Activated CD8-positive, alpha-beta T cell treated with anti-CD3 and anti-CD28 coated beads for 36 hours (primary cell): ENCODE results near the gene STOML1. TPM values are rescaled to one million over a fixed set of nuclear protein-coding genes. Genes with fewer than 3 reads are reported as not detected.

Experiments used
- ATAC-seq: fragments of 200-7000 bp; cut with Tn5 transposase; one replicate; pipeline ENCODE4 v1.10.0; 2021; ENCODE audit warnings: mild to moderate bottlenecking, moderate library complexity
- CTCF ChIA-PET: fragments of 350-600 bp; sonication (Branson Sonifier 250); formaldehyde crosslinking; loops from one replicate; lab custom pipeline; 2021; ENCODE audit warnings: antibody characterized with exemption; lab: Charles Lee
- POLR2A ChIA-PET: fragments of 350-600 bp; sonication (Branson Sonifier 250); formaldehyde crosslinking; loops from one replicate; lab custom pipeline; 2021; ENCODE audit warnings: antibody characterized with exemption; lab: Charles Lee
- DNase-seq: peaks from one replicate; pipeline ENCODE4 v3.0.0-alpha.2; 2020
- H3K27ac Mint-ChIP-seq: one replicate; pipeline ENCODE4 v1.8.0; 2021; ENCODE audit warnings: mild to moderate bottlenecking, mixed read lengths
- H3K27me3 Mint-ChIP-seq: one replicate; pipeline ENCODE4 v1.8.0; 2021; ENCODE audit warnings: mixed read lengths
- H3K36me3 Mint-ChIP-seq: one replicate; pipeline ENCODE4 v1.8.0; 2021; ENCODE audit warnings: low read depth, mixed read lengths
- H3K4me1 Mint-ChIP-seq: one replicate; pipeline ENCODE4 v1.8.0; 2021; ENCODE audit warnings: low read depth, mixed read lengths
- H3K4me3 Mint-ChIP-seq: one replicate; pipeline ENCODE4 v1.8.0; 2021; ENCODE audit warnings: mild to moderate bottlenecking, moderate library complexity, mixed read lengths
- H3K9me3 Mint-ChIP-seq: one replicate; pipeline ENCODE4 v1.8.0; 2021; ENCODE audit warnings: mixed read lengths
- intact Hi-C: fragments of 100-400 bp; cut with micrococcal nuclease; formaldehyde crosslinking; loops from one replicate; pipeline ENCODE4 v1.10.0; 2022
- total RNA-seq, 2 experiments: library from RNA; stranded (reverse); gene quantifications; one replicate each; pipeline ENCODE4 v1.2.3, GENCODE V29; 2021
- TF ChIP-seq, protein P1 (sequence below): fragments of 200-600 bp; IDR thresholded peaks from one replicate; pipeline ENCODE4 v1.8.0; 2022; ENCODE audit warnings: antibody characterized with exemption, mild to moderate bottlenecking

Gene STOML1
- total RNA-seq, 2 experiments from 2014 or later: 5.2 to 6.5 TPM

DNA sequence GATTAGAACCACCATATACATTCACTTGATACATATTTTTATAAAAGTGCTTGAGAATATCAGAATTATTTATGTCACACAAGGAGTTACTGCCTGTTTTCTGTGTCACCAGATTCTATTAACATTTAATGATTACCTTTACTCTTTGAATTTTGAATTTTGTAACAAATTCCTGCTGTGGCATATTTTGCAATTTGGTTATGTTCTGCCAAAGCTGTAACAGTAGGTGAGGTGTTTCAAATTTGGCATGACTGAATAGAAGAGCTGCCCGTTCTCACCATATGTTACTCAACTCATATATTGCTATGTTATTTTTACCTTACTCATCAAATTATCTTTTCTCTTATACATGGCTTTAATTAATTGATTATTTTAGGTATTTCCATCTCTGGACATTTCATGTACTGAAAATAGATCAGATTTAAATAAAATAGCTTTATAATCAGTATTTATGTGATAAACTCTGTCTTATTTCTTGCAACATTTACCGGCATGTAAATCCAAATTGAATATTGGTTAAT lies 21.3 kb upstream of the STOML1 start:
- POLR2A ChIA-PET: no interaction called here
- no peaks in the 10 kb centered on the region for H3K27me3 Mint-ChIP-seq
- peaks cover 1% of the 10 kb centered on the region for H3K9me3 Mint-ChIP-seq
- no peak for DNase-seq
- intact Hi-C loops: no loop called here
- H3K4me1 Mint-ChIP-seq: peaks cover 28% of the 10 kb centered on the region
- no peak overlapping the region for H3K27ac Mint-ChIP-seq
- CTCF ChIA-PET: interaction anchor here (0.7 to 2.8 kb wide), 3 partner anchors 9 to 40 kb away, joined by 3 to 14 read pairs (median 3); no protein-coding TSS in a partner anchor
- no peak for ATAC-seq
- no peak overlapping the region for H3K4me3 Mint-ChIP-seq
- H3K36me3 Mint-ChIP-seq: peaks cover 41% of the 10 kb centered on the region
- TF ChIP-seq, protein P1, sequence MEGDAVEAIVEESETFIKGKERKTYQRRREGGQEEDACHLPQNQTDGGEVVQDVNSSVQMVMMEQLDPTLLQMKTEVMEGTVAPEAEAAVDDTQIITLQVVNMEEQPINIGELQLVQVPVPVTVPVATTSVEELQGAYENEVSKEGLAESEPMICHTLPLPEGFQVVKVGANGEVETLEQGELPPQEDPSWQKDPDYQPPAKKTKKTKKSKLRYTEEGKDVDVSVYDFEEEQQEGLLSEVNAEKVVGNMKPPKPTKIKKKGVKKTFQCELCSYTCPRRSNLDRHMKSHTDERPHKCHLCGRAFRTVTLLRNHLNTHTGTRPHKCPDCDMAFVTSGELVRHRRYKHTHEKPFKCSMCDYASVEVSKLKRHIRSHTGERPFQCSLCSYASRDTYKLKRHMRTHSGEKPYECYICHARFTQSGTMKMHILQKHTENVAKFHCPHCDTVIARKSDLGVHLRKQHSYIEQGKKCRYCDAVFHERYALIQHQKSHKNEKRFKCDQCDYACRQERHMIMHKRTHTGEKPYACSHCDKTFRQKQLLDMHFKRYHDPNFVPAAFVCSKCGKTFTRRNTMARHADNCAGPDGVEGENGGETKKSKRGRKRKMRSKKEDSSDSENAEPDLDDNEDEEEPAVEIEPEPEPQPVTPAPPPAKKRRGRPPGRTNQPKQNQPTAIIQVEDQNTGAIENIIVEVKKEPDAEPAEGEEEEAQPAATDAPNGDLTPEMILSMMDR: no peak

DNA sequence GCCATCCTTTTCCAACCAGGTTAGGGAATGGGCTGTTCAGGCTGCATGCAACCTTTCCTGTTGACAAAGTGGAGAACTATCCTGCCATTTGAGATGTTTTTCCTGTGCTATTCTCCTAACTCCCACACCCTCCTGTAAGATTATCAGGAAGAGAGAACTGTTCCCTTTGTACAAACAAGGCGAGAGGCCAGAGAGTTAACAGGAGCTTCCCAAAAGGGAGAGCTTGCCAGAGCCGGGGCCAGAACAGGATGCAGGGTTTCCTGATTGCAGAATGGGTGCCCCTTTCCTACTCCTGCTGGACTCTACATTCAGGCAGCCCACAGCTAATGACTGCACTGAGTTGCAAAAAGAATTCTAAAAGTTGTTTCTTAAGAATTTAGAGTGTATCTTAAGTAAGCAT lies 19.5 kb upstream of the STOML1 start:
- H3K4me3 Mint-ChIP-seq: no peak overlapping the region
- H3K4me1 Mint-ChIP-seq: peaks cover 45% of the 10 kb centered on the region

DNA sequence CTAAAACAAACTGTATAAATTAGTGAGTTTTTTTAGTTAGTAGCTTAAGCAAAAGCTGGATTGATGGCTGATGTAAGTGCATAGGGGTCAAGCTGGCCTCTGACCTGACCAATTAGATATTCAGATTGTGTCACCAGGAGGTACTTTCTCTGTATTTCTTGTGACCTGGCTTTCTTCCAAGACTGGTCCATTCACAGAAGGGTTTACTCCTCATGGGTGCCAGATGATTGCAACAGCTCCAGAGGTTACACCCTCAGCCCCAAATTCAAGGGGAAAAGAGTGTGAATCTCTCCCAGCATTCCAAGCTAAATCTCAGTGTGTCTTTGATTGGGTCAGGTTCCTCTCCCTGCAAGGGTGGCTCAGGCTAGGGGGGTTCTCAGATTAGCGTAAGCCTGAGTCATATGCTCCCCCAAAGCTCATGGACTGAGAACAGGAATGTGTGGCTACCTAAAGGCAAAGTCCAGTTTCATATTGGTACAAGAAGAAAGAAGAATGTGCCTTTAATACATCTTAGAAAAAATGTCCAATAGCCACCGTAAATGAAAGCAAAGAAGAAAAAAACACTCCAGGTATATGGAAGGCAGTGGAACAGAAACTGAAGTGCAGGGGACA lies 18.9 kb upstream of the STOML1 start:
- ChIA-PET POLR2A (interaction anchor here (1.2 kb wide), 1 partner anchor 28 kb away, joined by 3 read pairs; no protein-coding TSS in a partner anchor), CTCF (interaction anchor here (0.9 to 2.8 kb wide), 4 partner anchors 37 to 83 kb away, joined by 3 to 14 read pairs (median 6); no protein-coding TSS in a partner anchor)
- DNase-seq (no peak), ATAC-seq (no peak)
- Mint-ChIP-seq H3K36me3 (peaks cover 61% of the 10 kb centered on the region), H3K27me3 (no peaks in the 10 kb centered on the region), H3K4me1 (peaks cover 49% of the 10 kb centered on the region), H3K27ac (no peak overlapping the region), H3K4me3 (no peak overlapping the region), H3K9me3 (peaks cover 1% of the 10 kb centered on the region)
- TF ChIP-seq, protein P1: no peak
- intact Hi-C loops: no loop called here

More for the DNA sequence above, 19.5 kb upstream of the STOML1 start:
- no peak for ATAC-seq
- TF ChIP-seq, protein P1: no peak
- no peaks in the 10 kb centered on the region for H3K27me3 Mint-ChIP-seq
- POLR2A ChIA-PET: no interaction called here
- H3K36me3 Mint-ChIP-seq: peaks cover 57% of the 10 kb centered on the region
- no peak overlapping the region for H3K27ac Mint-ChIP-seq
- CTCF ChIA-PET: interaction anchor here (0.9 to 2.8 kb wide), 3 partner anchors 37 to 84 kb away, joined by 3 to 14 read pairs (median 8); no protein-coding TSS in a partner anchor
- no peak for DNase-seq
- peaks cover 1% of the 10 kb centered on the region for H3K9me3 Mint-ChIP-seq
- intact Hi-C loops: no loop called here

DNA sequence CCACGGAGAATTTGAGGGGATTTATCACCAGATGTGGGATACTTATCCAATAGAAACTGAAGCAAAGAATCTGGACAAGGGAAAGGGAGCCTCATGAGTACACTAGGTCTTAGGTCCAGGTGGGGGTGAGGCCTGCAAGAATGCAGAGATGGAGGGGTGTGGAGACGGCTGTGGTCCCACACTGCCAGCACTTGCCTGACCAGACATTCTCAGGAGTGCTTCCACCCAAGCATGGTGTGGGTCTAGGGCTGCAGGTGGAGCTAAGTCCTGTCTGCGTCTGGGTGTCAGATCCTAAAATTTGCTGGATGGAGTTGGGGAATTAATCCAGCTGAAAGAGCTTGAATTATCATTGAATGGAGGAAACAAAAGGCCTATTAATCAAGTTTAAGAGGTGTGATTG lies 16.8 kb upstream of the STOML1 start:
- DNase-seq (no peak), ATAC-seq (no peak)
- H3K4me1 Mint-ChIP-seq: peaks cover 53% of the 10 kb centered on the region
- CTCF ChIA-PET: interaction anchor here (2.3 kb wide), 1 partner anchor 36 kb away, joined by 10 read pairs; no protein-coding TSS in a partner anchor
- POLR2A ChIA-PET: no interaction called here
- TF ChIP-seq, protein P1: no peak
- peaks cover 63% of the 10 kb centered on the region for H3K36me3 Mint-ChIP-seq
- H3K9me3 Mint-ChIP-seq: peaks cover 1% of the 10 kb centered on the region
- H3K27me3 Mint-ChIP-seq: no peaks in the 10 kb centered on the region
- intact Hi-C loops: no loop called here
- no peak overlapping the region for H3K27ac Mint-ChIP-seq
- no peak overlapping the region for H3K4me3 Mint-ChIP-seq
